LNCaP clone FGC (cell line): ENCODE data around the gene SIK1.

Experiments used
- DNase-seq: peaks from one replicate; pipeline ENCODE4 v3.0.0-alpha.2; 2011; ENCODE audit warnings: low read depth
- H3K4me3 ChIP-seq: 2 replicates; pipeline ENCODE4 v1.5.1; 2011; ENCODE audit warnings: mild to moderate bottlenecking, low read depth, low read length, control low read depth
- TF ChIP-seq, protein P1 (sequence below): IDR thresholded peaks from 2 replicates; pipeline ENCODE4 v1.5.1; 2012; ENCODE audit warnings: mild to moderate bottlenecking; ENCODE audit not compliant: control insufficient read depth, insufficient read depth; ENCODE audit errors: extremely low read depth

SIK1 gene

DNA sequence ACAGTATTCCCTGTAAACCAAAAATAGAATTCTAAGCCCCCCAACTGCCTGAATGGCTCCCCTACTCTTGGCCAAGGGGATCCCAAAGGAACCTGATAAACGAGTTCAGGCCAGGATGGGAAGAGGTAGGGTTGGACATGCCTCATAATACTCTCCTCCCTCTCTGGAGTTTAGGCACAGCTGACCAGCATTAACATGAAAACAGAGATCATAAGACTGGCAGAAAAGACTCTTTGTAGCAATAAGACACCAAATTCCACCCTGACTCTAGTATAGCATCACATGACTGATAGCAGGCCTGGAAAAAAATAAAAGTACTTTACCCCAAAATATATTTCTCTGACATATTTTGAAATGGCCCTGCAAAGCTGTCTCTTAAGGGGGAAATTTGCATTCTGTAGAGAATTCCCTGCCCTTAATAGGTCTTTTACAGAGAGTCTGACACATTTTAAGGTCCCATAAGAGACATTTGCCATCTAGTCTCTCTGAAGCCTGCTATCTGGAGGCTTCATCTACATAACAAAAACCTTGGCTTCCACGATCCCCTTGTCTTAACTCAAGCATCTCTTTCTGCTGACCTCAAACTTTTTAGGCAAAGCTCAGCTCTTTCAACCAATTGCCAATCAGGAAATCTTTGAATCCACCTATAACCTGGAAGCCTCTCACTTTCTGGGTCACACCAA lies 55.9 kb downstream of the SIK1 start:
- TF ChIP-seq, protein P1, sequence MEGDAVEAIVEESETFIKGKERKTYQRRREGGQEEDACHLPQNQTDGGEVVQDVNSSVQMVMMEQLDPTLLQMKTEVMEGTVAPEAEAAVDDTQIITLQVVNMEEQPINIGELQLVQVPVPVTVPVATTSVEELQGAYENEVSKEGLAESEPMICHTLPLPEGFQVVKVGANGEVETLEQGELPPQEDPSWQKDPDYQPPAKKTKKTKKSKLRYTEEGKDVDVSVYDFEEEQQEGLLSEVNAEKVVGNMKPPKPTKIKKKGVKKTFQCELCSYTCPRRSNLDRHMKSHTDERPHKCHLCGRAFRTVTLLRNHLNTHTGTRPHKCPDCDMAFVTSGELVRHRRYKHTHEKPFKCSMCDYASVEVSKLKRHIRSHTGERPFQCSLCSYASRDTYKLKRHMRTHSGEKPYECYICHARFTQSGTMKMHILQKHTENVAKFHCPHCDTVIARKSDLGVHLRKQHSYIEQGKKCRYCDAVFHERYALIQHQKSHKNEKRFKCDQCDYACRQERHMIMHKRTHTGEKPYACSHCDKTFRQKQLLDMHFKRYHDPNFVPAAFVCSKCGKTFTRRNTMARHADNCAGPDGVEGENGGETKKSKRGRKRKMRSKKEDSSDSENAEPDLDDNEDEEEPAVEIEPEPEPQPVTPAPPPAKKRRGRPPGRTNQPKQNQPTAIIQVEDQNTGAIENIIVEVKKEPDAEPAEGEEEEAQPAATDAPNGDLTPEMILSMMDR: no peak
- no peak overlapping the region for H3K4me3 ChIP-seq

DNA sequence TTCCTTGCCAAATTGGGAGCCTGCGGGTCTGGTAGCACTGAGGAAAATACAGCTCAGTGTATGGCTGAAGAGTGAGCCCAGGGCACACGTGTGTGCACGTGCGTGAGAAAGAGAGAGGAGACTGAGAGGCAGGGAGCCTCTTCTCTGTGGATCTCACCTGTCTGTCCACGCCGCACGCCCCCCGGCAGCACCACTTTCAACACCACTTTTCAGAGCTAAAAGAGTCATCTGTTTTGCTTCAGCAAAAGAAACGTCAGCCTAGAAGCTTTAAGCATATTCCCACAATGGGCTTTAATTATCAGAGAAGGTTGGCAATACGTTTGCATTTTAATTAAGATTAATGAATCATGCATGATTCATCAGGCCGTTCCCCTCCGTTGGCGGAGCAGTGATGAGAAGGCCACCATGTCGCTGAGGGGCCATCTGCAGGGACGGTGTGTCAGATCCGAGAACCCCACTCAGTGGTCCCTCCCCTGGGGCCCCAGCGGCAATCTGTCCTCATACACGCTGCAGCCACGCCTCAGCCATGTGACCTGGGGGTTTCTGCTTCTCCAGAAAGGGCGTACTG lies 56.8 kb downstream of the SIK1 start:
- no peak for DNase-seq
- H3K4me3 ChIP-seq: no peak overlapping the region
- TF ChIP-seq, protein P1: no peak

More for the DNA sequence above, 55.9 kb downstream of the SIK1 start:
- DNase-seq: no peak

DNA sequence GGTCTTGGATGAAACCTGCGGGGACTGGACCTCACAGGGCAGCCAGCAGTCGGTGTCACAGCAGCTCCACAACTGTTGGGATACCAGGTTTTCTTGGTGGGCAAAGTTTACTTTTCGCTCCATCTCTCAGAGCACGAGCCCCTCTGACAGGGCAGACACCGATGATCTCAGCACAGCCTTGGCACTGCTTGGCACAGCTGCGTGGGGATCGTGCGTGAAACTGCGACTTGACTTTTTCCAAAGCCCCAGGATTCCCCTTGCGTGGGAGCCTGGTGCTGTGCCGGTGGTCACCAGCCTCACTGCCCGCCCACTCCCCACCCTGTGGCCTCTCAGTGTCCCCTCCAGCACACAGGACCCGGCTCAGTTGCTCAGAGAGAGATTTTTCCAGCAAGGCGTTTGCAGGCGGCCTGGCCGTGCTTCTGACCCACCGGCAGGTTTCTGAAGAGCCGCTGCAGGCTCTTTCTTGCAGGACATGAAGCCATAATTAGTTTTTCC lies 57.3 kb downstream of the SIK1 start:
- TF ChIP-seq, protein P1: no peak
- no peak overlapping the region for H3K4me3 ChIP-seq
- no peak for DNase-seq

DNA sequence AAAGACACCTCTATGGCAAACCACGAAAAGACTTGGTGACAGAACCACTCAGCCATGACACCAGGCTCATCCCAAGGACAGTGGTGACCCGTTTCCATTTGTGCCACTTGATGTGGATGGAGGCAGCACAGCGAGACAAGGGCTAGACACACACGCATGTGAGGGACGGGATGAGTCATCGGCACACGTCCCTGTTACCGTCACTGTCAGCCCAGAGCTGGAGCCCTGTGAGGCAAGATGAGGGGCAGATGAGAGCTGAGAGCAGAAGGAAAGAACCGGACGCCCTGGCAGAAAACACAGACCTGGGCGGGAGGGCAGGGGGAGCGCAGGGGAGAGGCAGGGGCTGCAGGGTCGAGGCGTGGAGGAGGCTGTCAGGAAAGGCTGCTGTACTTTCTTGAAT lies 57.8 kb downstream of the SIK1 start:
- DNase-seq: no peak
- TF ChIP-seq, protein P1: no peak
- no peak overlapping the region for H3K4me3 ChIP-seq

DNA sequence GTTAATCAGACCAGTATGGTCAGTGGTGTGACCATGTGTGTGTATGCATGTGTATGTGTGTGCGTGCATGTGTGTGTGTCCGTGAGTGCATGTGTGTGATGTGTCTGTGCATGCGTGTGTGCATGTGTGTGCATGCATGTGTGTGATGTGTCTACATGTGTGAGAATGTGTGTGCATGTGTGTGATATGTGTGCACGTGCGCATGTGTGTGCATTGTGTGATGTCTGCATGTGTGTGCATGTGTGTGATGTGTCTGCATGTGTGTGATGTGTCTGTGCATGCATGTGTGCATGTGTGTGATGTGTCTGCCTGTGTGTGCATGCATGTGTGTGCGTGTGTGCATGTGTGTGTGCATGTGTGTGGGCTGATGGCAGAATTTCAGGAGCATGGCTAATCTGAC lies 58.2 kb downstream of the SIK1 start:
- DNase-seq: no peak
- no peak overlapping the region for H3K4me3 ChIP-seq
- TF ChIP-seq, protein P1: no peak

DNA sequence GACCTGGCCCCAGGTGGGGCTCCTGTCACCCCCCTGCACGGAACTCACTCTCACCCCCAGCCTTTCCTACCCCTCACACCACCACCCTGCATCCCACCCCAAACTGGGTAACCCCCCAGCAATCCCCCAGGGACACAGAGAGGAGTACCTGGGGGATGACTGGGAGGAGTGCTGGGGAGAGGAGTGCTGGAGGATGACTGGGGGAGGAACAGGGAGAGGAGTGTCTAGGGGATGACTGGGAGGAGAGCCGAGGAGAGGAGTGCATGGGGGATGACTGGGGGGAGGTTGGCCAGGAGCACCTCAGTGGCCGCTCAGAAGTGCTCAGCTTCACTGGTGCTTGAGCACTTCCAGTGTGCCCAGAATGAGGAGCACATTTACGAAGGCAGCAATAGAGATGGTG lies 59.1 kb downstream of the SIK1 start:
- no peak for DNase-seq
- no peak overlapping the region for H3K4me3 ChIP-seq
- TF ChIP-seq, protein P1: no peak
